CD4-positive, alpha-beta T cell treated with Interleukin-4 for 1 hour (primary cell): ENCODE data around the gene SLCO1C1.
"Not testable (repeated sequence)": the region's sequence is repeated elsewhere in the genome, so short reads cannot be mapped to it uniquely, and the experiment has no call there.

Source experiments
- DNase-seq, 2 donors: peaks; one replicate each; pipeline ENCODE4 v3.0.0-alpha.2; 2020 to 2022

The SLCO1C1 gene

GRCh38 chr12:20695232-20695631 lies at the start of gene SLCO1C1:
TSS of gene SLCO1C1 (plus strand) at chr12:20695332. CDS start at chr12:20699577, 4,245 bp downstream.
- DNase-seq: no peak

- DNase-seq: no peak
These were observed 48.8 kb upstream of the SLCO1C1 start for GRCh38 chr12:20646239-20646827.

GRCh38 chr12:20653871-20654270 lies 41.3 kb upstream of the SLCO1C1 start:
- DNase-seq: no peak

- DNase-seq: no peak
These were observed 38.5 kb upstream of the SLCO1C1 start for GRCh38 chr12:20656600-20656999.

GRCh38 chr12:20657496-20657895 lies 37.6 kb upstream of the SLCO1C1 start:
- no peak for DNase-seq

- no peak for DNase-seq
These were observed 13.8 kb upstream of the SLCO1C1 start for GRCh38 chr12:20681334-20681733.

GRCh38 chr12:20696181-20696905 lies 1.2 kb downstream of the SLCO1C1 start:
- no peak for DNase-seq

GRCh38 chr12:20701106-20701505 lies 6.0 kb downstream of the SLCO1C1 start:
- DNase-seq: no peak

- no peak for DNase-seq
These were observed 9.7 kb downstream of the SLCO1C1 start for GRCh38 chr12:20704860-20705259.

GRCh38 chr12:20711846-20712245 lies 16.7 kb downstream of the SLCO1C1 start:
- no peak for DNase-seq

- no peak for DNase-seq
These were observed 20.9 kb downstream of the SLCO1C1 start for GRCh38 chr12:20716037-20716436.

GRCh38 chr12:20716985-20717384 lies 21.9 kb downstream of the SLCO1C1 start:
- no peak for DNase-seq

- DNase-seq: no peak
These were observed 23.2 kb downstream of the SLCO1C1 start for GRCh38 chr12:20718294-20718693.

GRCh38 chr12:20722142-20722541 lies 27.0 kb downstream of the SLCO1C1 start:
- DNase-seq: no peak

- no peak for DNase-seq
These were observed 36.1 kb downstream of the SLCO1C1 start for GRCh38 chr12:20731274-20731673.

- DNase-seq: no peak
These were observed 45.8 kb downstream of the SLCO1C1 start for GRCh38 chr12:20740972-20741371.

- DNase-seq: no peak
These were observed 53.1 kb downstream of the SLCO1C1 start for GRCh38 chr12:20748198-20748597.

- no peak for DNase-seq
These were observed 55.9 kb downstream of the SLCO1C1 start for GRCh38 chr12:20751046-20751445.

- DNase-seq: no peak
These were observed 82.3 kb downstream of the SLCO1C1 start for GRCh38 chr12:20777420-20777819.

- DNase-seq: no peak
These were observed 83.8 kb downstream of the SLCO1C1 start for GRCh38 chr12:20778969-20779368.

- not testable (repeated sequence) for DNase-seq
These were observed 84.8 kb downstream of the SLCO1C1 start for GRCh38 chr12:20779971-20780370.

- DNase-seq: not testable (repeated sequence)
These were observed 88.7 kb downstream of the SLCO1C1 start for GRCh38 chr12:20783796-20784357.

- DNase-seq: no peak
These were observed 97.8 kb downstream of the SLCO1C1 start for GRCh38 chr12:20792971-20793370.

GRCh38 chr12:20798554-20798953 lies 103.4 kb downstream of the SLCO1C1 start:
- no peak for DNase-seq
